Activated T-cell treated with anti-CD3 and anti-CD28 coated beads, Interleukin-2, amount 50 U/mL, for 48 hours (primary cell): Measurements from ENCODE around the gene MEIS1.

ENCODE experiments used
- DNase-seq, 2 experiments: peaks; one replicate each; pipeline ENCODE4 v3.0.0-alpha.2; 2020

MEIS1 gene

GRCh38 chr2:66541646-66542045, 106.7 kb downstream of the MEIS1 start:
- DNase-seq: no peak

DNA sequence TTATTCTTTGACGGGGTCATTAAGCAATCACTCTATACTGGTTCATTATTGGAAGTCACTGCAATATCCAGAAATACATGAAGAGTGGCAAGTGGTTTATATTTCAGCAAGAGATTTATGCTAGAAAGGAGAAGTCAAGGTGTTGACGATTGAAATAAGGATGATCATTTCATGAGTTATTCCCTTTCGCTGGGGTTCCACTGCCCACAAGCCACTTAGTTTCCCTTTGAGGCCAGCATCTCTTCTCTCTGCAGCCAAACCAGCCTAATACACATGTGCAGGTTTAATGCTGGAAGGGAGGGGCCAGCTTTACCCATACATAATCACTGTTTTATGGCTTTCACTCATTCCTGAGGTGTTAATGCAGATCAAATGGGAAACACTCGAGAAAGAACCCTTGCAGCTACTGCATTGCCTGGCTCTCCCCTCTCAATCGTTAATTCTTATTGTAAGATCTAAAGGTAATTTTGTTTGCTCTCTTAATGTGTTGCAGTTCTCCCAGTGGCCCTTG, 108.4 kb downstream of the MEIS1 start:
- no peak for DNase-seq

DNA sequence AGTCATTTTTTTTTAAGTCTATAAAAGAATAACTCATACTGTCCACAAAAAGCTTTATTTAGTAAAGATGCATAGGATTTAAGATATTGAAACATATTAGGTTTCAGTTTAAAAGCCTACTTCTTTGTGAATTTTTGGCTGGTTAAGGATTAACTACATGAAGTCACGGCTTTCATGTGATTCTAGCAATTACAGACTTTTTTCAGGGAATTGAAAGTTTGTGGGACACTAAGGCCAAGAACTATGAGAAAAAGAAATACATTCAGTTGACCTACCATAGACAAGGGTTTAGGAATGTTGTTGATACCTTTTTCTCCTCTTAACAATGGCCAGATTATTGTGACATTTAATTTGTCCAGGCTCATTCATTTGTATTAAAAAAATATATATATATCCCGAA, 109.3 kb downstream of the MEIS1 start:
- no peak for DNase-seq

GRCh38 chr2:66545258-66545657, 110.3 kb downstream of the MEIS1 start:
- DNase-seq: no peak

- no peak for DNase-seq
Observed at GRCh38 chr2:66547118-66547517, 112.2 kb downstream of the MEIS1 start.

DNA sequence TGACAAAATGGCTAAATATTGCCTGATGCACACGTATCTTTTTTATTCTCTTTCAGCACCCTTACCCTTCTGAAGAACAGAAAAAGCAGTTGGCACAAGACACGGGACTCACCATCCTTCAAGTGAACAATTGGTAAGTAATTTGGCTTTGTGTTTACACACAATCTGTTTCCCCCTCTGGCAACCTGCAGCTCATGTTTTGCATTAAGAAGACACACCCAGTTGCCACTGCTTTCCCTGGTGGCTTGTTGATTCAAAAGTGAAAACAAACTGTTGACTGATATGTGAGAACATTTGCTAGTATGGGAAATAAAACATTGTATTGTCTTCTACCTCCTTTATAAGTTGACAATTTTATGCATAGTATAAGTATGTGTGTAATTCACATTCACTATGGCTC, 113.0 kb downstream of the MEIS1 start:
- no peak for DNase-seq

GRCh38 chr2:66548422-66548821, 113.5 kb downstream of the MEIS1 start:
- DNase-seq: no peak

DNA sequence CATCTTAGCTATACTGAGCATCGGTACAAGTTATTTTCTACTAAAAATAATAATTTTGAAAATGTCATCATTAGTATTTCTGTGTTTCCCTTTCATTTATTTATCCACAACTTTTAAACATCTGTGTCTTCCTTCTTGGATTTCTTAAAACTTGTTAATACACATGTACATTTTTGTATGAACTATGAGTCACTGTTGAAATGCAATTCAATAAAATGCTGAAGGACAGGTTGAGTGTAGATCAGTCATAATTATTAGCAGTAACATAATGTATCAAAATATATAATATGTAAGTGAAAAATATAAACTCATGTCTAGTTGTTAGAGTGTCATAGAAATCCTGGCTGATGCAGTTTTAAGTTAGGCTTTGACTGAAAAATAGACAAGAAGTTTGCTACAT, 115.9 kb downstream of the MEIS1 start:
- DNase-seq: no peak

GRCh38 chr2:66553370-66553769, 118.4 kb downstream of the MEIS1 start:
- DNase-seq: no peak

DNA sequence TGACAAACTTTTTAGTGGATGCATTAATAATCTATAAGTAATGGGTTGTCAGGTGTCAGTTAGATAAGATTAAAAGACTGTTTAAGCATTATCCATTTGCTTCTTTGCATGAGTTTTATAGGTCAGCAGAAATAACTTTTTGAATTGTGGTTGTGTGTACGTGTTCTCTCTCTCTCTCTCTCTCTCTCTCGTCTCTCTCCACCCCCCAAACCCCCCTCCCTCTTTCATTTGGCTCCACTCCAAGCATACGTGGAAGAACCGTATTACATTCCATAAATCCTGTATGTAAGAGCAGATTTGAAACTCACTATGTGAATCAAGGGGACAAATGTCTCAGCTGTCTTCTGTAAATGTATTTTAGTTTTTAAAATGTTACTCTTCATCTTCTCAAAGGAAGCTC, 120.2 kb downstream of the MEIS1 start:
- DNase-seq: no peak

DNA sequence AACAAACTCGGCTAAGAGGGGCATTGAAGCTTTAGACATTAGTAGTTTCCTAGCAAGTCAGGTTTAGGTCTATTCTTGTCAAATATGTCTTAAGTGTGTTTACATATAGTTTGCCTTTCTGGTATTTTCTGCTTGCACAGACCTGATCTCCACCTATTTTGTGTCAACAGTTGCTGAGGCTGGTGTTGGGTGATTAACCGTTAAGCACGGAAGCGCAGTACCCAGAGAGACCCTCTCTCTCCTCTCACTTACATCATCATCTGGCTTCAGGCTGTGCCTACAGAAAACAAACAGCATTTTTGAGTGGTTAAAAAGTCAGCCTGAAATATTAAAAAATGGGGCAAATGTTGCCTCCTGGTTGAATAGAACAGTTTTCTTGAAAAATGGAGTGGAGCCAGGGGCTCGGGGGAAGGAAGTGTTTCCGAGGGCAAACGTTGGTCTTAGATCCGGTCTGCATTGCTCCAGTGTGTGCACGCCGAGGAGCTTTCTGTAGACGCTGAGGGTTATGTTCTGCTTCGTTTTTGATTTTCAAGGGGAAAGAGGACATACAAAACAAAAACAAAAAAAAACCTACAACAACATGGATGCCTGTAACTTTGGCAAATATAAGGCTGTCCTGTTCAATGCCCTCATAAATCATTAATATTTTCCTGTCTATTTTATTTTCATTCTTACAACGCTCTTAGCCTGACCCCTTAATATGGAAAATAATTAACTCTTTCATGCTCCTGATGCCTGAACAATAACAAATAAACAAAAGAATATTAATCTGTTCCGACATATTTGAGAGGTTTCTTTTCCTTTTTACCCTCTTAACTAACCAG, 120.8 kb downstream of the MEIS1 start:
- no peak for DNase-seq

DNA sequence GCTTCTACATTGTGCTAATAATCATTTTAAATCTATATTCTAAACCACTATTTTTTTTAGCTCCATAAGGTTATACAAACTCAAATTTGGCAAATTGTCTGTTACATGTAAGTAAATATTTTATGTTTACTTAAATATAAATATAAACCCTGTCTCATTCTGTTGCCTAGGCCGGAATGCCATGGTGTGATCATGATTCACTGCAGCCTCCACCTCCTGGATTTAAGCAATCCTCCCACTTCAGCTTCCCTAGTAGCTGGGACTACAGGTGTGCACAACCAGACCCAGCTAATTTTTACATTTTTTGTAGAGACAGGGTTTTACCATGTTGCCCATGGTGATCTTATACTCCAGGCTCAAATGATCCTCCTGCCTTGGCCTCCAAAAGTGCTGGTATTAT, 124.7 kb downstream of the MEIS1 start:
- no peak for DNase-seq

- no peak for DNase-seq
Observed at GRCh38 chr2:66560683-66561082, 125.8 kb downstream of the MEIS1 start.

DNA sequence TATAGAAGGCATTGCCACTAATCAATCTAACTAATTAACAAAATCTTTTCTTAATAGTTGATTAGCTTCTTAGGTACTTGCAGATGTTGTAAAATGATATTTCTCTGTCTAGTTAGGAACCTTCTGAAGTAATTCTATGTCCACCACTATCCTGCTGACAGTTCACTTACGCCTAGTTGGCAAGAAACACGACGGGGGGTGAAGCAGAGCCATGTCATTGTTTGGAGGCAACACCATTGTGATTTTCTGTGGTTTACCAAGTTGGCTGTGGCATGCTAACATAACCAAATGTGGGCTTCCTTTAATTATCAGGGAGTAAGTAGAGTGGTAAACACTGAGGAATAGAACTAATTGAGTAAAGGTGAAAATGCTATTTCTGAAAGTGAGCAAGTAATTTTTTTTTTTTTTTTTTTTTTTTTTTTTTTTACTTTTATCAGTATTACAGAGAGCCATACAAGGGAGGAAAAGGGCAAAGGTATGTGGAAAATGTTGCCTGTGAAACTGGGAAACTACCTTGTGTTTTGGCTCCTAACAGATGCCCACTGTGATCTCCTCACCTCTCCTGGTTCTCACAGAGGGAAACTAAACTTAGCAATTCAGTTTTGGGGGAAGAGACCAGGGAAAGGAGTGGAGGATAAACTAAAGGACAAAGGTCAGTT, 126.8 kb downstream of the MEIS1 start:
- DNase-seq: no peak

GRCh38 chr2:66562304-66562685, 127.4 kb downstream of the MEIS1 start:
- DNase-seq: no peak

- no peak for DNase-seq
Observed at GRCh38 chr2:66563473-66563872, 128.5 kb downstream of the MEIS1 start.

GRCh38 chr2:66565291-66565690, 130.4 kb downstream of the MEIS1 start:
- DNase-seq: no peak

DNA sequence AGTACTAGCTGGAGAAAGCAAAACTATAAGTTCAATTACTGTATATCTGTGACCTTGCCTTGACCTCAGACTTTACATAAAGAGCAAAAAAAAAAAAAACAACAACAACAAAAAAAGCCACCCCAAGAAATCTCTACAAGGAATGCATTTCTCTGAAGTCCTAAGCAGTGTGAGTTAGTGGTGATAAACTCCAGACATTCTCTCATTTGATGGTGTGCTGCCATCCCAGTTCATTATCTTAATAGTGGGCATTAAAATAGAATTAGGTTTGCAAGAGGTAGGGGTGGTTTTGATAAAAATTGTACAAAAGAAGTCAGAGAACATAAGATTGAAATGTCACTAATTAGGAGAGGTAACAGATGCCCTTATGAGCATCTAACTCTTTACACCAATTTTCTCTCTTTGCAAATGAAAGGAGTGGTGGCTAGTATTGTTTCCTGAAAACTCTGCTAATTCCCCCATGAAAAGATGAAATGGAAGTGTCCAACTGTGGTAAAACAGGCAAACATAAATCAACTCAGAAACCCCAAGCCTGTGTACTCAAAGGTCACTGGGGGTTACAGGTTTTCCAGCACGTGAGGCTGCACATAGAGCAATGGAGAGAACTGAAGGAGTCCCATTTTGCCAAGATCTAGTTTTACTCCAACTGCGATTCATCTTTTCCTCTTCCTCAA, 131.9 kb downstream of the MEIS1 start:
- DNase-seq: no peak

GRCh38 chr2:66567729-66568128, 132.8 kb downstream of the MEIS1 start:
- no peak for DNase-seq

- no peak for DNase-seq
Observed at GRCh38 chr2:66568650-66569300, 133.8 kb downstream of the MEIS1 start.

GRCh38 chr2:66569321-66569851, 134.5 kb downstream of the MEIS1 start:
- no peak for DNase-seq

- DNase-seq: no peak
Observed at GRCh38 chr2:66569974-66570373, 135.0 kb downstream of the MEIS1 start.

DNA sequence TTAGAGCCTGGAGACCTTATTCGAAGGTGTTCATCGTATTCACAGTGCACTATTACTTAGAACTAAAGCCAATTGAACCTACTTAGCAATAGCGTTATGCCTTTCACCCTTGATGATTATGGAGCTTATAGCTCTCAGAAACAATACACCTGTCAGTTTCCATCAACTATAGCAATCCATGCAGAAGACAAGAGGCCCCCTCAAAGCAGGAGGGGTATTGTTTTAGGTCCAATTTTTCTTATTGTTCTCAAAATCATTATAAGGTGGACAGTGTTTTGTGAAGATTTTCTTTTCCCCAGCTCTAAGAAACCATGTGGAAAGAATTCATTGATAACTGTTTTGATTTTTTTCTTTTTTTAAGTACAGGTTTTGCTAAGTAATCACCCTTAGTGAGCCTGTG, 135.5 kb downstream of the MEIS1 start:
- DNase-seq: no peak
